ENCODE results near the gene KHDC1L. TPM values are rescaled to one million over a fixed set of nuclear protein-coding genes. Genes with fewer than 3 reads are reported as not detected.
"Not testable (repeated sequence)": the region's sequence is repeated elsewhere in the genome, so short reads cannot be mapped to it uniquely, and the experiment has no call there.

The KHDC1L gene
- polyA plus RNA-seq, 2 of the 4 experiments (the other 2 are of a cell fraction): 0.31 to 0.49 TPM

DNA sequence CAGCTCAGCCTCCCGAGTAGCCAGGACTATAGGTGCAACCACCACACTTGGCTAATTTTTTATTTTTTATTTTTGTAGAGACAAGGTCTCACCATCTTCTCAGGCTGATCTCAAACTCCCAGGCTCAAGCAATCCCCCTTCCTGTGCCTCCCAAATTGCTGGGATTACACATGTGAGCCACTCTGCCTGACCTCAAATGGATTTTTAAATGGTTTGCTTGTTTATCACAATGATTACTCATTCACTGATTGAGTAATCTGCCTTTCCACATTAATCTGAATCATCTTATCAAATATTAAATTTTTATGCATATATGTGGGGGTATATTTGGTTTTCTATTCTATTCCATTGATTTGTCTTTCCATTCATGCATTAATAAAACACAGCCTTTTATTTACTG, 9.4 kb upstream of the KHDC1L start:
- Histone ChIP-seq H3K27ac (peak overlapping the region; percentile 32 to 88; a peak in 4 of 6 replicates), H3K4me1 (peaks cover 29% of the 10 kb centered on the region), H3K4me2 (peak overlapping the region; percentile 38), H3K4me3 (no peak overlapping the region), H3K9me3 (no peaks in the 10 kb centered on the region)
- WGBS (ENCODE audit: missing lambda C conversion rate): 9% methylated on average over 1 of the region's 1 CpG
- ATAC-seq (peak; percentile 60 to 61; a peak in 4 of 6 replicates), DNase-seq (ENCODE audit: low read depth in 1 of 2, low spot score in 1 of 2) (peak; percentile 4 to 38), FAIRE-seq (no peak)
- CTCF ChIA-PET: no interaction called here
- TF ChIP-seq MAFK (IDR thresholded peaks at IDR 0.05; ENCODE audit: partially characterized antibody): no peak
- TF ChIP-seq NPAS2 (CRISPR knock-in tag; IDR thresholded peaks at IDR 0.05; ENCODE audit: borderline replicate concordance): no peak
- TF ChIP-seq, protein P1, sequence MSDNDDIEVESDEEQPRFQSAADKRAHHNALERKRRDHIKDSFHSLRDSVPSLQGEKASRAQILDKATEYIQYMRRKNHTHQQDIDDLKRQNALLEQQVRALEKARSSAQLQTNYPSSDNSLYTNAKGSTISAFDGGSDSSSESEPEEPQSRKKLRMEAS (IDR thresholded peaks at IDR 0.05): 0 out of 2 replicates have a peak, but pooled peaks have one; percentile 32
- TF ChIP-seq TP53 (CRISPR knock-in tag; IDR thresholded peaks at IDR 0.05): no peak
- TF ChIP-seq POLR2A (IDR thresholded peaks at IDR 0.05; ENCODE audit: low read length): no peak
- TF ChIP-seq, protein P2, sequence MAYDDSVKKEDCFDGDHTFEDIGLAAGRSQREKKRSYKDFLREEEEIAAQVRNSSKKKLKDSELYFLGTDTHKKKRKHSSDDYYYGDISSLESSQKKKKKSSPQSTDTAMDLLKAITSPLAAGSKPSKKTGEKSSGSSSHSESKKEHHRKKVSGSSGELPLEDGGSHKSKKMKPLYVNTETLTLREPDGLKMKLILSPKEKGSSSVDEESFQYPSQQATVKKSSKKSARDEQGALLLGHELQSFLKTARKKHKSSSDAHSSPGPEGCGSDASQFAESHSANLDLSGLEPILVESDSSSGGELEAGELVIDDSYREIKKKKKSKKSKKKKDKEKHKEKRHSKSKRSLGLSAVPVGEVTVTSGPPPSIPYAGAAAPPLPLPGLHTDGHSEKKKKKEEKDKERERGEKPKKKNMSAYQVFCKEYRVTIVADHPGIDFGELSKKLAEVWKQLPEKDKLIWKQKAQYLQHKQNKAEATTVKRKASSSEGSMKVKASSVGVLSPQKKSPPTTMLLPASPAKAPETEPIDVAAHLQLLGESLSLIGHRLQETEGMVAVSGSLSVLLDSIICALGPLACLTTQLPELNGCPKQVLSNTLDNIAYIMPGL (CRISPR knock-in tag; IDR thresholded peaks at IDR 0.05; ENCODE audit: borderline replicate concordance): no peak
- peak; percentile 58; the same call in 1 of the 2 replicates for TF ChIP-seq GATA3 (IDR thresholded peaks at IDR 0.05; ENCODE audit: borderline replicate concordance)
- peak; percentile 73 for TF ChIP-seq FOSL2 (IDR thresholded peaks at IDR 0.05)
- TF ChIP-seq FOSL2 (CRISPR knock-in tag; IDR thresholded peaks at IDR 0.05): peak; percentile 79
- TF ChIP-seq CEBPB (IDR thresholded peaks at IDR 0.05): peak; percentile 46 to 92; a peak in 3 of 4 replicates
- peak; percentile 81 for TF ChIP-seq JUNB (IDR thresholded peaks at IDR 0.05)
- TF ChIP-seq, protein P3, sequence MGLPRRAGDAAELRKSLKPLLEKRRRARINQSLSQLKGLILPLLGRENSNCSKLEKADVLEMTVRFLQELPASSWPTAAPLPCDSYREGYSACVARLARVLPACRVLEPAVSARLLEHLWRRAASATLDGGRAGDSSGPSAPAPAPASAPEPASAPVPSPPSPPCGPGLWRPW (IDR thresholded peaks at IDR 0.05): 0 out of 2 replicates have a peak, but pooled peaks have one; percentile 39
- no peak for TF ChIP-seq CBX8 (IDR thresholded peaks at IDR 0.05)
- POLR2A ChIA-PET: no interaction called here

DNA sequence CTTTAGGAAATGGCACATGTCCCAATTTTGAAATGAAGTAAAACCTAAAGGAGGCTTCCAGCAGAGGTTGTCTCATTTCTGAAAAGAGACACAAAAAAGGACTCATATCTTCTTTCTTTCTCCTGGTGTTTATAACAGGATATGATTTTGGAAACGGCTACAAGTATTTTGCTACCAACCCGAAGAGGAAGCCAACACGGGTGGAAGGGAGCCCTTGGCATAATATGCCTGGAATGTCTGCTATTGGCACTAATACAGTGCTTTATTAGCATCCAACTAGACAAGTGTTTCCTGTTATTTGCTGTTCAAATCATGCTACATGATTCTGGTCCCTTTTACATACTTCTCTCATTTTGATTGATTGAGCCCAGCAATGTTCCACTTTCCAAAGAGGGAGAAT, 8.7 kb upstream of the KHDC1L start:
- Histone ChIP-seq H3K4me2 (peak overlapping the region; percentile 38; the same call in 1 of the 3 replicates), H3K27ac (peak overlapping the region in 1 of 2 experiments; percentile 57; a peak in 1 of 6 replicates), H3K4me1 (peaks cover 29% of the 10 kb centered on the region)
- FAIRE-seq; H3K9me3 ChIP-seq; POLR2A ChIA-PET; H3K4me3 ChIP-seq; DNase-seq (ENCODE audit: low read depth in 1 of 2, low spot score in 1 of 2); ATAC-seq; CTCF ChIA-PET: not testable (repeated sequence)
- WGBS (ENCODE audit: missing lambda C conversion rate): 17% methylated on average over 3 of the region's 3 CpGs

DNA sequence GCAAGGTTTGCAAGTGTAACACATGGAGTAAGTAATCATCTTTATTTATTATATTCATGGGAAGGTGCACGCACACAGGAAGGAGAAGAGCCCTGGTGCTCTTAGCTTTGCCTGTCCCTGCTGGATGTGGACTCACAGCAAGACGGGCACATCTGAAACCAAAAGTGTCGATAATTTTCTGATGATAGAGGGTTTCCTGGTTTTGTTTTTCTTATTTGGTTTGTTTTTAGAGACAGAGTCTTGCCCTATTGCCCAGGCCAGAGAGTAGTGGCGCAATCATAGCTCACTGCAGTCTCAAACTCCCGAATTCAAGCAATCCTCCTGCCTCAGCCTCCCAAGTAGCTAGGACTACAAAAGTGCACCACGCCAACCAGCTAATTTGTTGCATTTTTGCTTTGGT, 7.8 kb upstream of the KHDC1L start:
- CTCF ChIA-PET: no interaction called here

More for the DNA sequence above, 7.8 kb upstream of the KHDC1L start:
- POLR2A ChIA-PET: no interaction called here
- TF ChIP-seq, protein P4, sequence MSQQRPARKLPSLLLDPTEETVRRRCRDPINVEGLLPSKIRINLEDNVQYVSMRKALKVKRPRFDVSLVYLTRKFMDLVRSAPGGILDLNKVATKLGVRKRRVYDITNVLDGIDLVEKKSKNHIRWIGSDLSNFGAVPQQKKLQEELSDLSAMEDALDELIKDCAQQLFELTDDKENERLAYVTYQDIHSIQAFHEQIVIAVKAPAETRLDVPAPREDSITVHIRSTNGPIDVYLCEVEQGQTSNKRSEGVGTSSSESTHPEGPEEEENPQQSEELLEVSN (IDR thresholded peaks at IDR 0.05; ENCODE audit: borderline replicate concordance, low read depth): no peak
- TF ChIP-seq ESRRA (IDR thresholded peaks at IDR 0.05; ENCODE audit: borderline replicate concordance, low read length) (no peak), KDM1A (IDR thresholded peaks at IDR 0.05; ENCODE audit: low read depth) (no peak), CHD4 (IDR thresholded peaks at IDR 0.05; ENCODE audit: borderline replicate concordance) (no peak), POLR2AphosphoS2 (conservative IDR thresholded peaks at IDR 0.05; ENCODE audit: low read length) (no peak), ZFP36 (IDR thresholded peaks at IDR 0.05; ENCODE audit: borderline replicate concordance, partially characterized antibody) (no peak), HOXA7 (CRISPR knock-in tag; IDR thresholded peaks at IDR 0.05) (no peak), JUNB (IDR thresholded peaks at IDR 0.05) (no peak), GATA3 (IDR thresholded peaks at IDR 0.05; ENCODE audit: borderline replicate concordance) (no peak), BHLHE40 (IDR thresholded peaks at IDR 0.05; ENCODE audit: low read depth, low read length) (no peak), CHD2 (IDR thresholded peaks at IDR 0.05; ENCODE audit: low read length, partially characterized antibody) (no peak), KDM5A (IDR thresholded peaks at IDR 0.05) (no peak), EHMT2 (IDR thresholded peaks at IDR 0.05; ENCODE audit: low read depth) (no peak)
- TF ChIP-seq, protein P5, sequence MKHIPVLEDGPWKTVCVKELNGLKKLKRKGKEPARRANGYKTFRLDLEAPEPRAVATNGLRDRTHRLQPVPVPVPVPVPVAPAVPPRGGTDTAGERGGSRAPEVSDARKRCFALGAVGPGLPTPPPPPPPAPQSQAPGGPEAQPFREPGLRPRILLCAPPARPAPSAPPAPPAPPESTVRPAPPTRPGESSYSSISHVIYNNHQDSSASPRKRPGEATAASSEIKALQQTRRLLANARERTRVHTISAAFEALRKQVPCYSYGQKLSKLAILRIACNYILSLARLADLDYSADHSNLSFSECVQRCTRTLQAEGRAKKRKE (CRISPR knock-in tag; IDR thresholded peaks at IDR 0.05; ENCODE audit: low read depth): no peak
- TF ChIP-seq, protein P2 (CRISPR knock-in tag; IDR thresholded peaks at IDR 0.05; ENCODE audit: borderline replicate concordance): no peak
- Histone ChIP-seq H3K9me3 (no peaks in the 10 kb centered on the region), H3K27ac (peak overlapping the region in 1 of 2 experiments; percentile 22; a peak in 1 of 6 replicates), H3K4me2 (no peak overlapping the region), H3K4me1 (peaks cover 29% of the 10 kb centered on the region), H3K4me3 (no peak overlapping the region)
- FAIRE-seq (no peak), DNase-seq (ENCODE audit: low read depth in 1 of 2, low spot score in 1 of 2) (no peak), ATAC-seq (no peak)
- WGBS (ENCODE audit: missing lambda C conversion rate): 76% methylated on average over 6 of the region's 6 CpGs

Data from A549 (cell line).